ENCODE measurements around the gene SH3BGR.

DNA sequence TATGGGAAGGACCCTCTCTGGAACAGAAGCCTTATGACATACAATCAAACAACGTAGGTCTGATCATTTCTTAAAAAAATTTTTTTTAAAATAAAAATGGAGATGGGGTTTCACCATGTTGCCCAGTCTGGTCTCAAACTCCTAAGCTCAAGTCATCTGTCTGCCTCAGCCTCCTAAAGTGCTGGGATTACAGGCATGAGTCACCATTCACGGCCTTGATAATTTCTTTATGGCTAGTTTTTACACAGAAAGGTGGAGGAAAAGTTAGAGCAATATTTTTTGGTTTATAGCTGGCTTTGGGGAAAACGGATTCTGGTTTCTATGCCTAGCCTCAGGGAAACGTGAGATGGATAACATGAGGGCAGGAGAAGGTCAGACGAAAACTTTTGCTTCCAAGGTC is 91.0 kb downstream of the SH3BGR start:
- TF ChIP-seq, protein P1, sequence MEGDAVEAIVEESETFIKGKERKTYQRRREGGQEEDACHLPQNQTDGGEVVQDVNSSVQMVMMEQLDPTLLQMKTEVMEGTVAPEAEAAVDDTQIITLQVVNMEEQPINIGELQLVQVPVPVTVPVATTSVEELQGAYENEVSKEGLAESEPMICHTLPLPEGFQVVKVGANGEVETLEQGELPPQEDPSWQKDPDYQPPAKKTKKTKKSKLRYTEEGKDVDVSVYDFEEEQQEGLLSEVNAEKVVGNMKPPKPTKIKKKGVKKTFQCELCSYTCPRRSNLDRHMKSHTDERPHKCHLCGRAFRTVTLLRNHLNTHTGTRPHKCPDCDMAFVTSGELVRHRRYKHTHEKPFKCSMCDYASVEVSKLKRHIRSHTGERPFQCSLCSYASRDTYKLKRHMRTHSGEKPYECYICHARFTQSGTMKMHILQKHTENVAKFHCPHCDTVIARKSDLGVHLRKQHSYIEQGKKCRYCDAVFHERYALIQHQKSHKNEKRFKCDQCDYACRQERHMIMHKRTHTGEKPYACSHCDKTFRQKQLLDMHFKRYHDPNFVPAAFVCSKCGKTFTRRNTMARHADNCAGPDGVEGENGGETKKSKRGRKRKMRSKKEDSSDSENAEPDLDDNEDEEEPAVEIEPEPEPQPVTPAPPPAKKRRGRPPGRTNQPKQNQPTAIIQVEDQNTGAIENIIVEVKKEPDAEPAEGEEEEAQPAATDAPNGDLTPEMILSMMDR (IDR thresholded peaks at IDR 0.05): no peak
- TF ChIP-seq POLR2A (IDR thresholded peaks at IDR 0.05) (no peak), POLR2AphosphoS5 (IDR thresholded peaks at IDR 0.05) (no peak)

All from breast epithelium (tissue), 3 donors.